ENCODE data around the gene LPAR1. TPM values are rescaled to one million over a fixed set of nuclear protein-coding genes. Genes with fewer than 3 reads are reported as not detected.
A peak's percentile ranks its signal among the peaks of the same experiment; 100 is the strongest.

Gene LPAR1
- total RNA-seq, 1 experiment from 2014 or later: 4.9 TPM

GRCh38 chr9:110842169-110842568, 196.1 kb downstream of the LPAR1 start:
- ATAC-seq (peak; percentile 96), DNase-seq (ENCODE audit: low spot score) (peak; percentile 17)
- POLR2A ChIA-PET: no interaction called here
- Mint-ChIP-seq H3K27me3 (ENCODE audit: low read depth) (no peaks in the 10 kb centered on the region), H3K27ac (no peak overlapping the region), H3K4me1 (no peaks in the 10 kb centered on the region), H3K36me3 (no peaks in the 10 kb centered on the region), H3K9me3 (no peaks in the 10 kb centered on the region; the same call in 1 of the 2 replicates), H3K4me3 (no peak overlapping the region)
- CTCF ChIA-PET: interaction anchor here (0.7 to 1.3 kb wide), 4 partner anchors 9 to 458 kb away, joined by 3 to 7 read pairs (median 4); no protein-coding TSS in a partner anchor
- TF ChIP-seq CTCF (IDR thresholded peaks at IDR 0.05) (no peak), ZNF671 (CRISPR knock-in tag; IDR thresholded peaks at IDR 0.05) (no peak), ZNF219 (CRISPR knock-in tag; IDR thresholded peaks at IDR 0.05; ENCODE audit: borderline replicate concordance) (no peak), ETV6 (CRISPR knock-in tag; IDR thresholded peaks at IDR 0.05) (no peak), ZNF416 (CRISPR knock-in tag; IDR thresholded peaks at IDR 0.05) (no peak), E2F1 (CRISPR knock-in tag; IDR thresholded peaks at IDR 0.05) (no peak), ELF4 (CRISPR knock-in tag; IDR thresholded peaks at IDR 0.05; ENCODE audit: low read depth) (no peak), PRRX2 (CRISPR knock-in tag; IDR thresholded peaks at IDR 0.05) (no peak), RELA (CRISPR knock-in tag; IDR thresholded peaks at IDR 0.05; ENCODE audit: borderline replicate concordance) (no peak), CBFB (CRISPR knock-in tag; IDR thresholded peaks at IDR 0.05; ENCODE audit: low read depth) (no peak), JUN (CRISPR knock-in tag; IDR thresholded peaks at IDR 0.05) (no peak), GRHL2 (CRISPR knock-in tag; IDR thresholded peaks at IDR 0.05; ENCODE audit: insufficient replicate concordance, severe bottlenecking) (no peak), ZMAT4 (CRISPR knock-in tag; IDR thresholded peaks at IDR 0.05) (no peak), IRF2 (CRISPR knock-in tag; IDR thresholded peaks at IDR 0.05; ENCODE audit: borderline replicate concordance, low read depth) (no peak), GTF2I (CRISPR knock-in tag; conservative IDR thresholded peaks at IDR 0.05) (no peak), MAX (CRISPR knock-in tag; IDR thresholded peaks at IDR 0.05) (no peak), TEAD4 (CRISPR knock-in tag; IDR thresholded peaks at IDR 0.05) (no peak), PREB (CRISPR knock-in tag; IDR thresholded peaks at IDR 0.05; ENCODE audit: borderline replicate concordance) (no peak), ATF1 (CRISPR knock-in tag; IDR thresholded peaks at IDR 0.05) (no peak)

GRCh38 chr9:110837401-110838005, 200.8 kb downstream of the LPAR1 start:
- 0 out of 2 replicates have a peak, but pooled peaks cover 3% of the 10 kb centered on the region for H3K4me1 Mint-ChIP-seq
- ATAC-seq (no peak), DNase-seq (ENCODE audit: low spot score) (no peak)
- H3K4me3 Mint-ChIP-seq: no peak overlapping the region
- H3K27ac Mint-ChIP-seq: no peak overlapping the region
- POLR2A ChIA-PET: no interaction called here
- H3K27me3 Mint-ChIP-seq (ENCODE audit: low read depth): no peaks in the 10 kb centered on the region
- no peaks in the 10 kb centered on the region; the same call in 1 of the 2 replicates for H3K9me3 Mint-ChIP-seq
- CTCF ChIA-PET: no interaction called here
- no peaks in the 10 kb centered on the region for H3K36me3 Mint-ChIP-seq
- no peak for TF ChIP-seq ATF3 (CRISPR knock-in tag; conservative IDR thresholded peaks at IDR 0.05)
- TF ChIP-seq RORB (CRISPR knock-in tag; IDR thresholded peaks at IDR 0.05): no peak
- TF ChIP-seq ZBTB21 (CRISPR knock-in tag; IDR thresholded peaks at IDR 0.05; ENCODE audit: borderline replicate concordance): no peak
- TF ChIP-seq ATF6 (CRISPR knock-in tag; IDR thresholded peaks at IDR 0.05): no peak
- no peak for TF ChIP-seq TCF7 (CRISPR knock-in tag; IDR thresholded peaks at IDR 0.05; ENCODE audit: low read depth)
- no peak for TF ChIP-seq PREB (CRISPR knock-in tag; IDR thresholded peaks at IDR 0.05; ENCODE audit: borderline replicate concordance)
- TF ChIP-seq ELF4 (CRISPR knock-in tag; IDR thresholded peaks at IDR 0.05; ENCODE audit: low read depth): no peak
- TF ChIP-seq GTF2I (CRISPR knock-in tag; conservative IDR thresholded peaks at IDR 0.05): no peak
- no peak for TF ChIP-seq FOXK1 (CRISPR knock-in tag; IDR thresholded peaks at IDR 0.05)
- TF ChIP-seq ZNF138 (CRISPR knock-in tag; conservative IDR thresholded peaks at IDR 0.05): no peak
